Stimulated activated CD4-positive, alpha-beta T cell treated with anti-CD3 and anti-CD28 coated beads, Interleukin-1b, Interleukin-23, amount 100 ng/mL, for 4 hours (primary cell): ENCODE data around the gene TTC16.

Experiments
- DNase-seq, 2 donors: peaks; one replicate each; pipeline ENCODE4 v3.0.0-alpha.2; 2020; ENCODE audit warnings: low read depth in 2 of 2

TTC16 gene

GRCh38 chr9:127715470-127716337, at the start of gene TTC16, which contains the start of gene PTRH1:
Gene TTC16 (plus strand): TSS chr9:127716079. CDS start chr9:127716146, 67 bp downstream.
Gene PTRH1 (minus strand): TSS chr9:127715663. CDS start chr9:127715639, 24 bp downstream.
- DNase-seq, result peak; percentile 93 to 96

- no peak for DNase-seq
Measured at GRCh38 chr9:127667127-127667844, 48.6 kb upstream of the TTC16 start.

- no peak for DNase-seq
Measured at GRCh38 chr9:127667906-127668305, 48.0 kb upstream of the TTC16 start.

GRCh38 chr9:127673234-127673633, 42.6 kb upstream of the TTC16 start:
- no peak for DNase-seq

GRCh38 chr9:127676638-127677037, 39.2 kb upstream of the TTC16 start:
- no peak for DNase-seq

- no peak for DNase-seq
Measured at GRCh38 chr9:127679506-127679905, 36.4 kb upstream of the TTC16 start.

- DNase-seq, result no peak
Measured at GRCh38 chr9:127680226-127680625, 35.7 kb upstream of the TTC16 start.

GRCh38 chr9:127680846-127681245, 35.0 kb upstream of the TTC16 start:
- no peak for DNase-seq

- DNase-seq, result no peak
Measured at GRCh38 chr9:127682351-127683136, 33.3 kb upstream of the TTC16 start.

- no peak for DNase-seq
Measured at GRCh38 chr9:127683723-127684122, 32.2 kb upstream of the TTC16 start.

GRCh38 chr9:127684576-127684975, 31.3 kb upstream of the TTC16 start:
- no peak for DNase-seq

- DNase-seq, result no peak
Measured at GRCh38 chr9:127686461-127687393, 29.2 kb upstream of the TTC16 start.

GRCh38 chr9:127689329-127690000, 26.4 kb upstream of the TTC16 start:
- DNase-seq, result no peak

GRCh38 chr9:127690735-127691134, 25.1 kb upstream of the TTC16 start:
- DNase-seq, result no peak

GRCh38 chr9:127692071-127692470, 23.8 kb upstream of the TTC16 start:
- no peak for DNase-seq

GRCh38 chr9:127693143-127693542, 22.7 kb upstream of the TTC16 start:
- no peak for DNase-seq

- DNase-seq, result no peak
Measured at GRCh38 chr9:127693697-127694096, 22.2 kb upstream of the TTC16 start.

- no peak for DNase-seq
Measured at GRCh38 chr9:127694890-127695720, 20.8 kb upstream of the TTC16 start.

GRCh38 chr9:127697575-127697974, 18.3 kb upstream of the TTC16 start:
- no peak for DNase-seq
